ENCODE measurements around the gene KYNU. TPM values are rescaled to one million over a fixed set of nuclear protein-coding genes. Genes with fewer than 3 reads are reported as not detected.

Gene KYNU
- total RNA-seq, 1 experiment from 2014 or later: 0.31 TPM

DNA sequence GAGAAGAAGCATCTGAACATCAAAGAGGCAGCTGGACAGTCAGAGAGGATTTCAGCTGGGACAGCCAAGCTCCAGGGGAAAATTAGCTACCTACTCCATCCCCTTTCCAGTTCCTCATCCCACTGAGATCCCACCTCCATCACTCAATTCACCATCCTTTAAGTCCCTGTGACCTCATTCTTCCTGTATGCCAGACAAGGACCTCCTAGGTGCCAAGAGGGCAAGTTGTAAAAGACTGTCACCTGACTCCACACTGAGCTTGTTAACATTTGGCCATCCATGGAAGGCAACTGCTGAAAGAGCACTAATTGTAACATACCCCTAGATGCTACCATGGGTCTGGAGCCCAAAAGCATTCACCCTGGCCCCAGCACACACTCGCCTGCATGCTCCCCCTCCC lies 97.8 kb downstream of the KYNU start:
- no peaks in the 10 kb centered on the region for H3K36me3 ChIP-seq (replicated peaks; ENCODE audit: control insufficient read depth, insufficient read depth, low read length)
- no peak overlapping the region for H3K4me3 ChIP-seq (ENCODE audit: insufficient read depth, low read depth, low read length)
- no peaks in the 10 kb centered on the region for H3K27me3 ChIP-seq (ENCODE audit: control insufficient read depth, insufficient read depth, low read length)
- DNase-seq: no peak

DNA sequence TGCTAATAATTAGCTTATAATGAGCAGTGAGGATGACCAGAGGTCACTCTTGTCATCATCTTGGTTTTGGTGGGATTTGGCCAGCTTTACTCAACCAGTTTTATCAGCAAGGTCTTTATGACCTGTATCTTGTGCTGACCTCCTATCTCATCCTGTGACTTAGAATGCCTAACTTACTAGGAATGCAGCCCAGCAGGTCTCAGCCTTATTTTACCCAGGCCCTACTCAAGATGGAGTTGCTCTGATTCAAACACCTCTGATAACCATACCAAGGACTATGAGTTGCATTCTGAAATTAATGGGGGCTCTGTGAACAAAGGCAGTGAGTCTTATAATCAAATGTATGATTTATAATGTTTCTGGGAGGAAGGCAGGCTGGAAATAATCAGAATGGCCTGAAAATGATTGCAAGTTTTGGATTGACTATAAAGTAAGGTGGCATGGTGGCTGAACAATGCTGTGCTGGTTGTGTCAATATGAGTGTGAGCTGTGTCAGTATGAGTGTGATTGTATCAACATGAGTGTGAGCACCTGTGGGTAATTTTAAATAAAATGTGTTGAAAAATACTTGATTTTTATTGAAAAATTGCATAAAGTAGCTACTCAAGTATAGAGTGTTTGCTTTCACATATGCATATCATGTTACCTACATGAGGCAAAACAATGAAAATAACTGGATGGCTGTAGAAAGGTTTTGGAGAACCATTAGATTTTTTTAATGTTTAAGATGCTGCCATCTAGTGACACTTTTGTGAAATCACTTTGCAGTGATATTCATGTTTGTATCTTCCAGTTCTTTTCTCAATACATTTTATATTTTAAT lies 103.0 kb downstream of the KYNU start:
- H3K4me3 ChIP-seq (ENCODE audit: insufficient read depth, low read depth, low read length): no peak overlapping the region
- no peaks in the 10 kb centered on the region for H3K36me3 ChIP-seq (replicated peaks; ENCODE audit: control insufficient read depth, insufficient read depth, low read length)
- DNase-seq: no peak
- no peaks in the 10 kb centered on the region for H3K27me3 ChIP-seq (ENCODE audit: control insufficient read depth, insufficient read depth, low read length)

DNA sequence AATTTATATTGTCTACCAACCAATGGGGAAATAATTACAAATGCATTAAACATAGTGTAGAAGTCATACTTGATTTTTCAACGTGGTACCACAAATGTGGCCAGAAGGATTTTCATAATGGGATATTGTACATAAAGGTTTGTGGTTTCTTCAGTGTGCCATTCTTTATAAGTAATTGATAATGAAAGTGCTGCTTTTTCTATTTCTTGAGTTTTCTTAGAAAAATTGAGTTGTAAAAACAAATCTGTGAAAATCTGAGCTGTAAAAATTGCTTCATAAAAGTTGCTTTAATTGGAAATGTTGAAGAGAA lies 103.6 kb downstream of the KYNU start:
- DNase-seq: no peak
- Histone ChIP-seq H3K4me3 (ENCODE audit: insufficient read depth, low read depth, low read length) (no peak overlapping the region), H3K27me3 (ENCODE audit: control insufficient read depth, insufficient read depth, low read length) (no peaks in the 10 kb centered on the region), H3K36me3 (replicated peaks; ENCODE audit: control insufficient read depth, insufficient read depth, low read length) (no peaks in the 10 kb centered on the region)

DNA sequence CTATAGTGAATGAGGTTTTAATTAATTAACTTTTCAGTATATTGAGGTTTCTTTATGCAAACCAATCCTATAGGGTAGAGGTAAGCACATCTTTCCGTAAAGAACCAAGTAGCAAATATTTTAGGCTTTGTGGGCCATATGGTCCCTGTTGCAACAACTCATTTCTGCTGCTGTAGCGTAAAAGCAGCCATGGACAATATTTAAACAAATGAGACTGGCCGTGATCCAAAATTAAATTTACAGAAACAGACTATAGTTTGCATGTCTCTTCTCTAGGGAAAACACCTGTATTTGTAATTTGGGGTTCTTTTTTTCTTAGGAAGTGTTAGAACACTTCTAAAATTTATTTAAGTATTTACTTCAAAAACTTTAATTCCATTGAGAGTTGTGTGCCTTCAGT lies 104.3 kb downstream of the KYNU start:
- Histone ChIP-seq H3K27me3 (ENCODE audit: control insufficient read depth, insufficient read depth, low read length) (no peaks in the 10 kb centered on the region), H3K4me3 (ENCODE audit: insufficient read depth, low read depth, low read length) (no peak overlapping the region), H3K36me3 (replicated peaks; ENCODE audit: control insufficient read depth, insufficient read depth, low read length) (no peaks in the 10 kb centered on the region)
- no peak for DNase-seq

DNA sequence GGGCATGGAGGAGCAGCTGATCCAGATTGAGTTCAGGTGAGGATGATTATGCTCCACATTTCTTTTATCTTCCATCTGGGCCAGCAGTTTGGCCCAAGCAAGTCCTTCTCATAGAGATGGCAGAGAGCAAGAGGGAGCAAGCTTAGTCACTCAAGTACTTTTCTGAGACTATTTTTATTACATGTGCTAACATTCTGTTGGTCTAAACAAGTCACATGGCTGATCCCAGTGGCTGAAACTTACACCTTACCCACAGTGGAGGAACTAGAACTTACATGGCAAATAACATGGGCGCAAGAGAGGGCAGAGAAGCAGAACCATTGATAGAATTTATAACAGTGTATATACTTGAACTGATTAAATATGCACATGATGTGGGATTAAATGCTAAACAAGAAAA lies 105.7 kb downstream of the KYNU start:
- no peak for DNase-seq
- Histone ChIP-seq H3K4me3 (ENCODE audit: insufficient read depth, low read depth, low read length) (no peak overlapping the region), H3K36me3 (replicated peaks; ENCODE audit: control insufficient read depth, insufficient read depth, low read length) (no peaks in the 10 kb centered on the region), H3K27me3 (ENCODE audit: control insufficient read depth, insufficient read depth, low read length) (no peaks in the 10 kb centered on the region)

DNA sequence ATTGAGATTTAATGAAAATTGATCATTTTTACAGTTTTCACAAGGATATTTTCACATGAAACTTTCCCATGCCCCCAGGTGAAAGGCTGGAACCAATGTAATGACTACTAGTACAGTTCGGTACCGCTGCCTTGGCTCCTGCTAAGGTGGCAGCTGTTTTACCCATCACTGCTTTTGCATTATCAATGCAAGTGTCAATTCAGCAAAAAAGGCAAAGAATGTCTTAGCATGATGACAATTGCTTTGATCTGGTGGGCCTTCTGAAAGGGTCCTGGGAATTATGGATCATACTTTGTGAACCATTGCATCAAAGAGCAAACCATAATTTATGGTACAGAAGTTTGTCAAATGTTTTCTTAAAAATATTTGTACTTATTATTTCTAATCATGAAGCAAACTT lies 107.2 kb downstream of the KYNU start:
- Histone ChIP-seq H3K27me3 (ENCODE audit: control insufficient read depth, insufficient read depth, low read length) (no peaks in the 10 kb centered on the region), H3K36me3 (replicated peaks; ENCODE audit: control insufficient read depth, insufficient read depth, low read length) (no peaks in the 10 kb centered on the region), H3K4me3 (ENCODE audit: insufficient read depth, low read depth, low read length) (no peak overlapping the region)
- no peak for DNase-seq

DNA sequence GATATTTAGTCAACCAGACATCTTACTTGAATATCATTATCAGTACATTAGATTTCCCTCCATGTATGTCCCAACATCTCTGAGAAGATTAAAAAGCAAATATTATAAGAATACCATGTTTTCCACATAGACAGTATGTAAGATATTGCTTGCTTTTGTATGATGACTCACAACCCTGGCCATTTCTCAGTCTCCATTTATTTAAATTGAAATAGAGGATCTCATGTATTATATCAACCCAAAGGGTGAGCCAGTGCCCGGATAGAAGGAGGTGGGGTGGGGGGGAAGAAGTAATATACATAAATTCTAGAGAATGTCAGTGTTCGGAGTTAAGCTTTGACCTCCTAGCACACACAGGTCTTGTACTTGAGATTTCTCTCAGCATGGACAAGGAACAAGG lies 109.6 kb downstream of the KYNU start:
- H3K4me3 ChIP-seq (ENCODE audit: insufficient read depth, low read depth, low read length): no peak overlapping the region
- H3K27me3 ChIP-seq (ENCODE audit: control insufficient read depth, insufficient read depth, low read length): no peaks in the 10 kb centered on the region
- no peak for DNase-seq
- H3K36me3 ChIP-seq (replicated peaks; ENCODE audit: control insufficient read depth, insufficient read depth, low read length): no peaks in the 10 kb centered on the region

DNA sequence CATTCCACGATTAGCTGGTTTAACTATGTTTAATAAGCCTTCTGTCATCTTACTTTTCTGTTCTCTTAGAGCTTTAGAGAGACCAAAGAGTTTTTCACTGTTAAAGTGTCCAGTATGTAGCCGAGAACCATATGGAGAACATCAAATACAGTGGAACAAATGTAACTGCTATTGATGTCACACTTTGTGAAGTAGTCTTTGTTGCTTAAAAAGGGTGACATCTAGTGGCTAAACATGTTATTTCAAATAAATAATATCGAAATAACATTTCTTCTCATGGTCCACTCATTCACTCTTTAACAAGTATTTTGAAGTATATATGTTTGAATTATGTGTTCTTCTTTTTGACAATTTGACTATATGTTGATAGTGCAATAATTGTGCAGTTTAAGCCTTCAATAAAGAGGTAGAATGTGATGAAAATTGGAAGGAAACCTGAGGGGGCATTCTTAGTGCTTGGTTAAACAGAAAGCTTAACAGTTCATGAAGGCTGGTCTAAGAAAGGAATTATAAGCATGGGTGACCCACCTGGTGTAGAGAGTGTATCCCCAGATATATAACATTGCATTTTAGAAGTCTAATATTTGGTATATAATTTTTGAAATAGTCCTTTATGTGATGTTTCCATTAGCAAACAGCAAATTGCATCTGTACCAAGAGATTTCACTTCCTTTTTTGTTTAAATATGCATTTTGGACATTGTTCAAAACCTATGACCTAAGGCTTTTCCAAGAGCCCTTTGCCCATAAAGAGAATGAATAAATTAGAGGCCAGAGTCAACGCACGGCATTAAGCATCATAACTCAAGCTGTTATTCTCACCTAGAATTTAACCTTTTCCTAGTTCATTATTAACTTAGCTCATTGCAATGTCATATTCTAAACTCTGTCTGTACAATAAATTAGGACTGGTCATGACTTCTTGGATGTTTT lies 112.1 kb downstream of the KYNU start:
- no peaks in the 10 kb centered on the region for H3K36me3 ChIP-seq (replicated peaks; ENCODE audit: control insufficient read depth, insufficient read depth, low read length)
- no peak for DNase-seq
- no peak overlapping the region for H3K4me3 ChIP-seq (ENCODE audit: insufficient read depth, low read depth, low read length)
- no peaks in the 10 kb centered on the region for H3K27me3 ChIP-seq (ENCODE audit: control insufficient read depth, insufficient read depth, low read length)

DNA sequence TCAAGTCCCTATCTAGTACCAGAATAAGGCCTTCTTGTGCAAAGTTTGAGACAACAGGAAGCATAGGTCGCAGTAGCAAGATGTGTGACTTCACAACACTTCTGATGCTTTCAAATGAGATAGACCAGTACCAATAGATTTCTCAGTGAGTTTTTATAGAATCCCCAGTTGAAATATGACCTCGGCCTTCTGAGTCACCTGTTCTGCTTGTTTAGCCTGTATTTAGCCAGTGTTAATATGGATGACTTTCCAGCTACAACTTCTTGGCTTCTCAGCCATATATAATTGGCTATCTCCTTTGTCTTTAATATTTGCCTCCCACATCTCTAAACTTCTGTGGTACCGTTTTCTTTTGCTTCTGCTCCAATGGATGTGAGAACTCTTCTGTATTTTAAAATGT lies 113.8 kb downstream of the KYNU start:
- H3K4me3 ChIP-seq (ENCODE audit: insufficient read depth, low read depth, low read length): no peak overlapping the region
- DNase-seq: no peak
- no peaks in the 10 kb centered on the region for H3K27me3 ChIP-seq (ENCODE audit: control insufficient read depth, insufficient read depth, low read length)
- H3K36me3 ChIP-seq (replicated peaks; ENCODE audit: control insufficient read depth, insufficient read depth, low read length): no peaks in the 10 kb centered on the region

DNA sequence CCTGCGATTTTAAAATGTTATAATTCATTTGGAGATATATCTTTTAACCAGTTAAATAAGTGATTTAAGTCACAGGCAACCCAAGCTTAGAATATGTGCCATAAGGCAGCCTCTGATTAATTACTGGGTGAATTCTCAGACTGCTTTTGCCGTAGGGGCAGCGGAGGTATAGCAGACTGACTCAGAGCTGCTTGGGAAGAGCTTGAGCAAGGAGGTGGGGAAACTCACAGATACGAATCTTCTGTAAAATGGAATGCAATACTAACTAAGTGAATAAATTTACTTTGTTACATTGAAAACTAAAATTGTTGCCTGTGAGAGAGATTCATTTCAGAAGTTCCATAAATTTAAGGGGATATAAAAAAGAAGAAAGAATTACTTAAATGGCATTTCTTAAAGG lies 115.4 kb downstream of the KYNU start:
- H3K4me3 ChIP-seq (ENCODE audit: insufficient read depth, low read depth, low read length): no peak overlapping the region
- no peak for DNase-seq
- no peaks in the 10 kb centered on the region for H3K36me3 ChIP-seq (replicated peaks; ENCODE audit: control insufficient read depth, insufficient read depth, low read length)
- no peaks in the 10 kb centered on the region for H3K27me3 ChIP-seq (ENCODE audit: control insufficient read depth, insufficient read depth, low read length)

DNA sequence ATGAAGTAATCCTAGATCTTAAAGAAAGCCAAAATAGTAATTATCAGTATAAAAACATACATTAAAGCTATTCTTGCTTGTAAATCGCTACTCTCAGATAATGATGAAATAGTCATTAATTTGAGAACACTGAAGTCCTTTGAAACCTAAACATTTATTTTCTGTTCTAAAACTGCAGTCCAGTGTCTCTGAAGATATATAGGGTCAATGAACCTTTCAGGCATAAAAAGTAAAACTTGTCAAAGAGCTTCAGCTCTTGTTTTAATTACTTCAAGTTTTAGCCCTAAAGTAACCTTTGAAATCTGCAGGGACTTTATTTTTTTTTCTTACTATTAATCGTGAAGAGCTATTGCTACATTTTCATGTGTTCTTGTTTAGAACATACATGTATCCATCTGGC lies 116.3 kb downstream of the KYNU start:
- H3K27me3 ChIP-seq (ENCODE audit: control insufficient read depth, insufficient read depth, low read length): no peaks in the 10 kb centered on the region
- no peak overlapping the region for H3K4me3 ChIP-seq (ENCODE audit: insufficient read depth, low read depth, low read length)
- no peak for DNase-seq
- H3K36me3 ChIP-seq (replicated peaks; ENCODE audit: control insufficient read depth, insufficient read depth, low read length): no peaks in the 10 kb centered on the region

DNA sequence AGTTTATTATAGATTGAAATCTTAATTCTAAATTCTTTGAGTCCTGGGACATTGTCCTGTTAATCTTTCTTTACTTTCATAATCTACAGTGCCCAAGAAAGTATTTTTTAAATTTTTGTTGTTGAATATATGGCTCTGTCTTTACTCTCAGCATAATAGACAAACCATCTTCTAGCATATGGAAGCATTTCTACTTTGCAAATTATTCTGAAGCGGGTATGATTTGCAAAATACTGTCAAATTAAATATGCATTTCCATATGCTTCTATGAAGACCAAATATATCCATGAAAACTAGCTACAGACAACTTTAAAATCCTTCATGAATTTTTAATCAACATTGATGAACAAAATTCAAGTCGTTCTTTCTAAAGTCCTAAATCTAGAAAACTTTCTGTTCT lies 117.2 kb downstream of the KYNU start:
- DNase-seq: no peak
- Histone ChIP-seq H3K36me3 (replicated peaks; ENCODE audit: control insufficient read depth, insufficient read depth, low read length) (no peaks in the 10 kb centered on the region), H3K27me3 (ENCODE audit: control insufficient read depth, insufficient read depth, low read length) (no peaks in the 10 kb centered on the region), H3K4me3 (ENCODE audit: insufficient read depth, low read depth, low read length) (no peak overlapping the region)

DNA sequence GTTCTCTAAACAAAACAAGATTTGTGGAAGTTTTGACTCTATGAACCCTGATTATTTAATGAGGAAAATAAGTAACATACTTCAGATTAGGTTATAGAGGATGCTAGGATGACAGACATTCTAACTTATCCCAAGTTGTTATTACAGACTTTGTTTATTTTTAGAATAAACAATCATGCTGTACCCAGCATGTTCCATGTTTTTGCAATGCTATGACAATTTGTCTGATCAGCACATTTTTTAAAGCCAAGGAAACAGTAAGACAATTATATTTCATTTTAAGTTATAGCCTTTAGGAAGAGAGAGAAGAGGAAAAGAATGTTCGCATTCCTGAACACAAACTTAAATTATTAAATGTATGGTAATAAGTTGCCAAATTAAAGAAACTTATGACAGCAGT lies 119.8 kb downstream of the KYNU start:
- no peak for DNase-seq
- H3K27me3 ChIP-seq (ENCODE audit: control insufficient read depth, insufficient read depth, low read length): no peaks in the 10 kb centered on the region
- no peaks in the 10 kb centered on the region for H3K36me3 ChIP-seq (replicated peaks; ENCODE audit: control insufficient read depth, insufficient read depth, low read length)
- no peak overlapping the region for H3K4me3 ChIP-seq (ENCODE audit: insufficient read depth, low read depth, low read length)

DNA sequence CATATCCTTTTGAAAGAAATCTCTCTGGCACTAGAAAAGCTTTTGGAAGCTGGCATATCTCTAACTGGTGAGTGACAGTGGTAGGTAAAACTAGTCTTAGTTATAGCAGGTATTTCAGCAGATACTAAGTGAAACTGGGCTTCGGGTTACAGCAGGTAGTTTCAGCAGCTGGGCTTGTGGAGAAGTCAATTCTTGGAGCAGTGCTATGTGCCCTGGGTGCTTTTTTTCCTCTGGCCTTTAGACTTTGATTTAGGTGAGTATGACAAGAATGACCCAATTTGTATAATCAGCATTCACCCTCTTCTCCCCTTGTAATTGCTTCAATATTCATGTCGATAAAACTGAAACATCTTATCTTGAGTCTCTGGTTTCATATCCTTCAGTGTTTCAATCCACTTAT lies 123.1 kb downstream of the KYNU start:
- no peak overlapping the region for H3K4me3 ChIP-seq (ENCODE audit: insufficient read depth, low read depth, low read length)
- no peaks in the 10 kb centered on the region for H3K27me3 ChIP-seq (ENCODE audit: control insufficient read depth, insufficient read depth, low read length)
- H3K36me3 ChIP-seq (replicated peaks; ENCODE audit: control insufficient read depth, insufficient read depth, low read length): no peaks in the 10 kb centered on the region
- no peak for DNase-seq

DNA sequence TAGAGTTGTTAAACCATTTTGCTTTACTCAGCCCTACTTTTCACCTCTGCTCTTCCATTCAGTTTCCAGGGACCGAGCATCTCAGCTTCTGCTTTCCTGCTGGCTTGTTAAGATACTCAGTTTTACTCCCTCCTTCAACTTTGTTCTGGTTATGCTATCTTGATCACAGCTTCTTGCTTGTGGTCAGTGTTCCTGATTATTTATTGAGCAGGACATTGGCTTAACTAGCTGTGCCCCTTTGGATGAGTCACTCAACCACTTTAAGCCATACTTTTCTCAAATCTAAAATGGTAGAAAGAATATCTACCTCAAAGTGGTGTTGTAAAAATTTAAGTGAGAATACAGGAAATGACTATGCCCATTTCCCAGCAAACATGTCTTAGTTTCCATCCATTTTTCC lies 124.0 kb downstream of the KYNU start:
- DNase-seq: no peak
- no peak overlapping the region for H3K4me3 ChIP-seq (ENCODE audit: insufficient read depth, low read depth, low read length)
- no peaks in the 10 kb centered on the region for H3K27me3 ChIP-seq (ENCODE audit: control insufficient read depth, insufficient read depth, low read length)
- H3K36me3 ChIP-seq (replicated peaks; ENCODE audit: control insufficient read depth, insufficient read depth, low read length): no peaks in the 10 kb centered on the region
